Tibial nerve (tissue), 4 donors: ENCODE data around the gene SRF.
A peak's percentile ranks its signal among the peaks of the same experiment; 100 is the strongest.

Source experiments
- EP300 ChIP-seq, 2 donors: sonication (generic); formaldehyde crosslinking; IDR thresholded peaks; one replicate each; pipeline ENCODE4 v1.6.1; 2017; ENCODE audit warnings: antibody characterized with exemption in 2 of 2, mild to moderate bottlenecking in 1 of 2
- TF ChIP-seq, protein P1 (sequence below), 5 experiments: fragments of 200-600 bp in 3 of 5; fragments of 450-650 bp in 2 of 5; sonication (generic) in 3 of 5; IDR thresholded peaks; one replicate each; pipeline ENCODE4 v1.5.1; 2016 to 2019; ENCODE audit warnings: antibody characterized with exemption in 5 of 5, mild to moderate bottlenecking in 3 of 5, moderate library complexity in 2 of 5

DNA sequence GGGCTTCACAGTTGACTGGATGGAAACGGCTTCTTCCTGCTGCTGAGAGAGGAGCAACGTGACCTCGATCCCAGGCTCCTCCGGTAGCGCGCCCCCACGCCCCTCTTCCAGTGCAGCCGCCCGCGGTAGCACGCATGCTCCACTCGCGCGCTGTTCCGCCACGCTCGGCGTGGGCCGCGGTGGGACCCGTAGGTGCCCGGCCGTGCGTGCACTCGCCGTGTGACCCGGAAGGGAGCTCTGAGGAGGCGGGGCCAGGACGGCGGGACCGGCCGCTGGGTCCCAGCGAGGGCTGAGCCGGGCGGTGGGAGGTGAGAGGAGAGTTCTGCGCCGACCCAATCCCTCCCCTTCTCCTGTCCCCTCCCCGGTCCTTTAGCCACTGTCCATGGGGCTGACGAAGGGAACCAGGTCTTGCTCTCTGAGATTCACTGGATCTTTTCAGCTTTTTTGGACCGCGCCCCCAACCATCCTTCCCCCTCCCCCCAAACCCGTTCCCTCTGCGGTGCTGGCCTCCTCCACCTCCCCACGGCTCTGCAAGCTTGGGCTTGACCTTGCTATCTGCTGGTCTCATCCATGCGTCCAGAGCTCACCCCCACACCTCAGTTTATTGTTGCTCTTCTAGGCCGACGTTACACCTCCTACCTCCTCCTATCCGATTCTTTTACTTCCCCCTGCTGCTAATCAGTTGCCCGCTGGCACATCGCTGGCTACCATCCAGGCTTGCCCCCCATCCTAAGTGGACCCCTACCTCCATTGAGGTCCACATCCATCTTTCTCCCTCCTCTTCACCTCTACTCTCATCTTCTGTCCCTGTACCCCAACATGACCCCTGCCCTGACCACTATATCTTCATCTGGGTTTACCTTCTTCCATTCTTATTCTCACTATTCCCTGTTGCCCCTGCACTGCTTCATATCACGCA lies 11.1 kb downstream of the SRF start, which contains the start of gene CUL9:
- peak; percentile 39 to 94 for TF ChIP-seq EP300 (IDR thresholded peaks at IDR 0.05)
- TF ChIP-seq, protein P1, sequence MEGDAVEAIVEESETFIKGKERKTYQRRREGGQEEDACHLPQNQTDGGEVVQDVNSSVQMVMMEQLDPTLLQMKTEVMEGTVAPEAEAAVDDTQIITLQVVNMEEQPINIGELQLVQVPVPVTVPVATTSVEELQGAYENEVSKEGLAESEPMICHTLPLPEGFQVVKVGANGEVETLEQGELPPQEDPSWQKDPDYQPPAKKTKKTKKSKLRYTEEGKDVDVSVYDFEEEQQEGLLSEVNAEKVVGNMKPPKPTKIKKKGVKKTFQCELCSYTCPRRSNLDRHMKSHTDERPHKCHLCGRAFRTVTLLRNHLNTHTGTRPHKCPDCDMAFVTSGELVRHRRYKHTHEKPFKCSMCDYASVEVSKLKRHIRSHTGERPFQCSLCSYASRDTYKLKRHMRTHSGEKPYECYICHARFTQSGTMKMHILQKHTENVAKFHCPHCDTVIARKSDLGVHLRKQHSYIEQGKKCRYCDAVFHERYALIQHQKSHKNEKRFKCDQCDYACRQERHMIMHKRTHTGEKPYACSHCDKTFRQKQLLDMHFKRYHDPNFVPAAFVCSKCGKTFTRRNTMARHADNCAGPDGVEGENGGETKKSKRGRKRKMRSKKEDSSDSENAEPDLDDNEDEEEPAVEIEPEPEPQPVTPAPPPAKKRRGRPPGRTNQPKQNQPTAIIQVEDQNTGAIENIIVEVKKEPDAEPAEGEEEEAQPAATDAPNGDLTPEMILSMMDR (IDR thresholded peaks at IDR 0.05): peak in 1 of 5 experiments; percentile 31
